CD14-positive monocyte (primary cell): ENCODE measurements around the gene SUFU. TPM values are rescaled to one million over a fixed set of nuclear protein-coding genes. Genes with fewer than 3 reads are reported as not detected.

Experiments used
- DNase-seq, 3 donors: peaks; one replicate each; pipeline ENCODE4 v3.0.0-alpha.2; 2011 to 2022
- H2AFZ ChIP-seq: 2 replicates; pipeline ENCODE4 v1.6.0; 2012; ENCODE audit warnings: mild to moderate bottlenecking, low read depth, low read length, inconsistent platforms; ENCODE audit not compliant: insufficient read depth, poor library complexity, severe bottlenecking
- H3K27ac ChIP-seq, 2 donors: 1 replicate in 1 of 2; 2 replicates in 1 of 2; pipeline ENCODE4 v1.5.1; 2012 to 2013; ENCODE audit warnings: low read length in 2 of 2, control low read depth in 1 of 2, inconsistent platforms in 1 of 2, low read depth in 1 of 2, mild to moderate bottlenecking in 1 of 2
- H3K27me3 ChIP-seq, 2 donors: one replicate each; pipeline versions ENCODE4 v1.6.0 to v1.6.1; 2011 to 2013; ENCODE audit warnings: low read length in 2 of 2; ENCODE audit not compliant: control insufficient read depth in 2 of 2, insufficient read depth in 2 of 2
- H3K36me3 ChIP-seq, 2 donors: replicated peaks in 1 of 2; 1 replicate in 1 of 2; 2 replicates in 1 of 2; pipeline versions ENCODE4 v1.5.1 to v1.6.1; 2012 to 2013; ENCODE audit warnings: low read length in 2 of 2, control low read depth in 1 of 2, inconsistent platforms in 1 of 2, mild to moderate bottlenecking in 1 of 2; ENCODE audit not compliant: insufficient read depth in 2 of 2, control insufficient read depth in 1 of 2
- H3K4me1 ChIP-seq, 2 donors: 1 replicate in 1 of 2; 2 replicates in 1 of 2; pipeline versions ENCODE4 v1.5.1 to v1.6.1; 2012 to 2013; ENCODE audit warnings: low read length in 2 of 2, control low read depth in 1 of 2, inconsistent platforms in 1 of 2, mild to moderate bottlenecking in 1 of 2, moderate library complexity in 1 of 2; ENCODE audit not compliant: insufficient read depth in 2 of 2, control insufficient read depth in 1 of 2
- H3K4me2 ChIP-seq: replicated peaks from 2 replicates; pipeline ENCODE3; 2012; ENCODE audit warnings: low read length, moderate library complexity, mild to moderate bottlenecking; ENCODE audit not compliant: poor library complexity, severe bottlenecking; ENCODE audit errors: extremely low read depth
- H3K4me3 ChIP-seq, 3 experiments: fragments of 200-600 bp in 1 of 3; sonication (generic) in 1 of 3; replicated peaks in 1 of 3; 1 replicate in 2 of 3; 2 replicates in 1 of 3; pipeline ENCODE4 v1.5.1; 2011 to 2013; ENCODE audit warnings: low read length in 3 of 3, mild to moderate bottlenecking in 3 of 3, control low read depth in 2 of 3, low read depth in 2 of 3, inconsistent platforms in 1 of 3, moderate library complexity in 1 of 3
- H3K79me2 ChIP-seq: 2 replicates; pipeline ENCODE4 v1.6.0; 2012; ENCODE audit warnings: mild to moderate bottlenecking, control low read depth, inconsistent platforms, low read length, moderate library complexity; ENCODE audit not compliant: insufficient read depth
- H3K9ac ChIP-seq: 2 replicates; pipeline ENCODE4 v1.6.0; 2017; ENCODE audit warnings: low read length, mild to moderate bottlenecking; ENCODE audit not compliant: insufficient read depth, poor library complexity, severe bottlenecking
- H3K9me3 ChIP-seq, 2 donors: replicated peaks in 1 of 2; 1 replicate in 1 of 2; 2 replicates in 1 of 2; pipeline versions ENCODE4 v1.5.1 to v1.6.1; 2012 to 2013; ENCODE audit warnings: low read length in 2 of 2, control low read depth in 1 of 2; ENCODE audit not compliant: control insufficient read depth in 1 of 2, insufficient read depth in 1 of 2
- H4K20me1 ChIP-seq: 2 replicates; pipeline ENCODE4 v1.6.0; 2012; ENCODE audit warnings: mild to moderate bottlenecking, low read length, control low read depth, moderate library complexity; ENCODE audit not compliant: insufficient read depth
- H3K27ac Mint-ChIP-seq, 7 donors: one replicate each; pipeline ENCODE4 v1.8.0; 2020; ENCODE audit warnings: mild to moderate bottlenecking in 7 of 7, mixed read lengths in 7 of 7, moderate library complexity in 6 of 7, inconsistent platforms in 2 of 7
- H3K27me3 Mint-ChIP-seq, 3 donors: one replicate each; pipeline ENCODE4 v1.8.0; 2021 to 2022; ENCODE audit warnings: low read depth in 3 of 3, mild to moderate bottlenecking in 3 of 3, mixed read lengths in 3 of 3, moderate library complexity in 3 of 3, inconsistent platforms in 1 of 3
- H3K36me3 Mint-ChIP-seq, 2 donors: one replicate each; pipeline ENCODE4 v1.8.0; 2020; ENCODE audit warnings: mixed read lengths in 2 of 2, inconsistent platforms in 1 of 2, mild to moderate bottlenecking in 1 of 2
- H3K4me1 Mint-ChIP-seq: one replicate; pipeline ENCODE4 v1.8.0; 2020; ENCODE audit warnings: mild to moderate bottlenecking, mixed read lengths
- H3K4me3 Mint-ChIP-seq, 2 donors: one replicate each; pipeline ENCODE4 v1.8.0; 2020; ENCODE audit warnings: mild to moderate bottlenecking in 2 of 2, mixed read lengths in 2 of 2, moderate library complexity in 1 of 2
- H3K9me3 Mint-ChIP-seq, 7 donors: one replicate each; pipeline ENCODE4 v1.8.0; 2020 to 2022; ENCODE audit warnings: mixed read lengths in 7 of 7, mild to moderate bottlenecking in 6 of 7, moderate library complexity in 6 of 7, inconsistent platforms in 2 of 7
- WGBS: methylation state at CpG from one replicate; pipeline ENCODE4 v1.1.5; 2013; ENCODE audit warnings: missing lambda C conversion rate; ENCODE audit not compliant: insufficient coverage; 5-methylcytosine and 5-hydroxymethylcytosine counted together
- intact Hi-C, 2 donors: fragments of 100-400 bp; cut with micrococcal nuclease; formaldehyde crosslinking; loops; one replicate each; pipeline versions ENCODE4 v1.15.0 to v1.15.1; 2023
- polyA plus RNA-seq, 3 donors: library from polyadenylated mRNA; depleted of rRNA in 1 of 3; unstranded in 2 of 3; stranded (reverse) in 1 of 3; fragments of 300-500 nt in 2 of 3; fragments of >200 nt in 1 of 3; fragmentation: Illumina TruSeq in 2 of 3; gene quantifications; 1 replicate in 2 of 3; 2 replicates in 1 of 3; pipeline ENCODE4 v1.2.3, GENCODE V29; 2012 to 2021
- TF ChIP-seq, protein P1 (sequence below): fragments of 200-600 bp; IDR thresholded peaks from one replicate; pipeline ENCODE4 v1.8.0; 2022; ENCODE audit warnings: antibody characterized with exemption, mild to moderate bottlenecking

The SUFU gene
- polyA plus RNA-seq, 3 donors: 3.2 to 10.0 (median 5.7) TPM

DNA sequence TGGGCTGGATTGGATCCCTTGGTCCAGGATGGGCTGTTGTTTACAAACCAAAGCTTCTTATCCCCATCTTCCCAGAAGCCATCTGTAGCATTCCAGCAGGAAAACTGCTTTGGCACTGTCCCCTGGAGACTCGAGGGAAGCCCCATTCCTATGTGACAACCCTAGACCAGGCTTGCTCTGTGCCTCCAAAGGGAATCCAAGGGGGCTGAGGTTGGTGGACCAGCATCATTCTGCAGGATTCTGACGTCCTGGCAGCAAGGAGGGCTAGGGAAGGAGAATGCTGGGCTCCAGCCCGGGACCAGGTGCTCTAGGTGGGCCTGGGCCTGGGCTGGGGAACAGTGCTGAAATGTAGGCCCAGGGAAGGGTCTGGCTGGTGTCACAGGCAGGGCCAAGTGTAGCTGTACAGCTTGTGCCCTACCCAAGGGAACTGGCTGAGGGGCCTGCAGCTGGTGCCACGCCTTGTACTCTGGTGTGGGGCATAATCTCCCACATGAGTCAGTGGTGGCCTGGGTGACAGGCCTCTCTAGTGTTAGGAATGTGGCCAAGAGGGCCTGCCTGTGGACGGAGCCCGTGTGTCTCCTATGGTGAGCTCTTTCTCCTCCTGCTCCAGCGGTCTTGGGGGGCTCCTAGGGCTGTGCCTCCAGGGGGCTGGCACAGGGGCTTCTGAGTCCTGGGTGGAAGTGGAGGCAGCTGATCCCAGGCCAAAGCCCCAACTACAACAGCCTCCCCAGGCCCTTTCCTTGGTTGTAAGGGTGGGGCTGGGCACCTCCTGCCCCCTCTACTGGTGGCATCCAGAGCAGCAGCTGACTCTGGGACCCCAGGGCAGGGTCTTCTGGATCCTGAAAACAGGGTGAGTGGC, 165.7 kb downstream of the SUFU start:
- peaks cover 29 to 34% of the 10 kb centered on the region in 2 donors for H3K4me1 ChIP-seq
- DNase-seq: no peak
- 100% methylated on average over 2 of the region's 7 CpGs for WGBS
- H3K4me1 Mint-ChIP-seq: peaks cover 41% of the 10 kb centered on the region
- H3K4me3 ChIP-seq: no peak overlapping the region
- H3K9me3 ChIP-seq: no peaks in the 10 kb centered on the region
- peak overlapping the region in 4 of 7 donors; percentile 13 to 50 (median 36) for H3K27ac Mint-ChIP-seq
- H2AFZ ChIP-seq: no peak overlapping the region
- TF ChIP-seq, protein P1, sequence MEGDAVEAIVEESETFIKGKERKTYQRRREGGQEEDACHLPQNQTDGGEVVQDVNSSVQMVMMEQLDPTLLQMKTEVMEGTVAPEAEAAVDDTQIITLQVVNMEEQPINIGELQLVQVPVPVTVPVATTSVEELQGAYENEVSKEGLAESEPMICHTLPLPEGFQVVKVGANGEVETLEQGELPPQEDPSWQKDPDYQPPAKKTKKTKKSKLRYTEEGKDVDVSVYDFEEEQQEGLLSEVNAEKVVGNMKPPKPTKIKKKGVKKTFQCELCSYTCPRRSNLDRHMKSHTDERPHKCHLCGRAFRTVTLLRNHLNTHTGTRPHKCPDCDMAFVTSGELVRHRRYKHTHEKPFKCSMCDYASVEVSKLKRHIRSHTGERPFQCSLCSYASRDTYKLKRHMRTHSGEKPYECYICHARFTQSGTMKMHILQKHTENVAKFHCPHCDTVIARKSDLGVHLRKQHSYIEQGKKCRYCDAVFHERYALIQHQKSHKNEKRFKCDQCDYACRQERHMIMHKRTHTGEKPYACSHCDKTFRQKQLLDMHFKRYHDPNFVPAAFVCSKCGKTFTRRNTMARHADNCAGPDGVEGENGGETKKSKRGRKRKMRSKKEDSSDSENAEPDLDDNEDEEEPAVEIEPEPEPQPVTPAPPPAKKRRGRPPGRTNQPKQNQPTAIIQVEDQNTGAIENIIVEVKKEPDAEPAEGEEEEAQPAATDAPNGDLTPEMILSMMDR: peak; percentile 27
- intact Hi-C loops: no loop called here
- H3K27me3 Mint-ChIP-seq: peaks cover 2 to 10% (median 6%) of the 10 kb centered on the region in 3 donors
- no peak overlapping the region for H3K4me2 ChIP-seq
- H4K20me1 ChIP-seq: no peaks in the 10 kb centered on the region
- no peaks in the 10 kb centered on the region for H3K79me2 ChIP-seq
- H3K4me3 Mint-ChIP-seq: no peak overlapping the region
- no peak overlapping the region for H3K27ac ChIP-seq
- no peaks in the 10 kb centered on the region for H3K36me3 ChIP-seq
- H3K9ac ChIP-seq: no peak overlapping the region
- H3K27me3 ChIP-seq: no peaks in the 10 kb centered on the region
- no peaks in the 10 kb centered on the region for H3K36me3 Mint-ChIP-seq
- no peaks in the 10 kb centered on the region for H3K9me3 Mint-ChIP-seq

DNA sequence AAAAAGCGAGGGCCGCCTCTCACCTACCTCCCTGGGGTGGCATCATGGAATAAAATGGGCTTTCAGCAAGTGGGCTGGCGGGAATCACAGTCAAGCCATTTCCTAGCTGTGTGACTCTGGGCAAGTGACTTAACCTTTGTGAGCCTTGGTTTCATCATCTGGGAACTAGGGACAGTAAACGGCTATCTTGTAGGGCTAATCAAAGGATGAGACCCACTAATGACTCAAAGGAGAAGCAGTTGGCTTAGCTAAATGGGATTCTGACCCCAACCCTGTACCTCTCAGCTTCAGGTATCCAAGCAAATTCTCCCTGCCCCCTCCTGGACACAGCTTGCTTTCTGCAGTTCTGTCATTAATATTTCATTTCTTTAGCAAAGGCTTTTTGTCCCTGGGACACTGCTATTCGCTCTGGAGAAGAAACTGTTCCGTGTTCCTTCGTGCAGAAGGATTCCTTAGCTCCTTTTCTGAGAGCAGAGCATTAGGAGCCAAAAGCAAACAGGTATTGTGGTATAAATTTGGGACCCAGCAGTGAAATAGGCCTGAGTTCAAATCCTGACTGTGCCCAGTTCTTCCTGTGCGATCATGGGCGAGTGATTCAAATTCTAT, 166.4 kb downstream of the SUFU start:
- peaks cover 2 to 9% (median 6%) of the 10 kb centered on the region in 3 donors for H3K27me3 Mint-ChIP-seq
- TF ChIP-seq, protein P1: peak; percentile 2
- intact Hi-C loops: no loop called here
- no peaks in the 10 kb centered on the region for H3K27me3 ChIP-seq
- no peaks in the 10 kb centered on the region for H3K9me3 Mint-ChIP-seq
- no peaks in the 10 kb centered on the region for H3K9me3 ChIP-seq
- 80% methylated on average over 4 of the region's 9 CpGs for WGBS
- H3K79me2 ChIP-seq: no peaks in the 10 kb centered on the region
- H3K4me1 Mint-ChIP-seq: peaks cover 47% of the 10 kb centered on the region
- H3K4me3 ChIP-seq: no peak overlapping the region
- H3K9ac ChIP-seq: no peak overlapping the region
- no peak overlapping the region for H3K4me2 ChIP-seq
- no peak for DNase-seq
- H3K4me3 Mint-ChIP-seq: no peak overlapping the region
- peaks cover 36 to 42% of the 10 kb centered on the region in 2 donors for H3K4me1 ChIP-seq
- no peak overlapping the region for H3K27ac ChIP-seq
- H2AFZ ChIP-seq: no peak overlapping the region
- H3K36me3 ChIP-seq: no peaks in the 10 kb centered on the region
- H3K27ac Mint-ChIP-seq: peak overlapping the region in 2 of 7 donors; percentile 13 to 50
- H3K36me3 Mint-ChIP-seq: no peaks in the 10 kb centered on the region
- no peaks in the 10 kb centered on the region for H4K20me1 ChIP-seq
